Subcutaneous abdominal adipose tissue (tissue), 5 donors: ENCODE measurements around the gene ERICH6B.

ENCODE experiments used
- H3K27ac ChIP-seq: one replicate; pipeline ENCODE4 v1.7.0; 2013; ENCODE audit warnings: low read depth, mild to moderate bottlenecking, inconsistent platforms, low read length, moderate library complexity
- H3K27me3 ChIP-seq, 5 donors: one replicate each; pipeline ENCODE4 v1.7.0; 2013; ENCODE audit warnings: low read length in 5 of 5, inconsistent platforms in 1 of 5; ENCODE audit not compliant: control insufficient read depth in 5 of 5, insufficient read depth in 4 of 5
- H3K36me3 ChIP-seq, 5 donors: one replicate each; pipeline ENCODE4 v1.7.0; 2013; ENCODE audit warnings: low read length in 5 of 5; ENCODE audit not compliant: control insufficient read depth in 5 of 5, insufficient read depth in 5 of 5
- H3K4me1 ChIP-seq, 5 donors: one replicate each; pipeline ENCODE4 v1.7.0; 2013; ENCODE audit warnings: low read length in 5 of 5, mild to moderate bottlenecking in 3 of 5, moderate library complexity in 1 of 5; ENCODE audit not compliant: control insufficient read depth in 5 of 5, insufficient read depth in 5 of 5
- H3K4me3 ChIP-seq, 5 donors: one replicate each; pipeline ENCODE4 v1.7.0; 2013; ENCODE audit warnings: low read length in 5 of 5, low read depth in 1 of 5
- H3K9ac ChIP-seq, 5 donors: one replicate each; pipeline ENCODE4 v1.7.0; 2013; ENCODE audit warnings: low read length in 5 of 5, mild to moderate bottlenecking in 4 of 5, moderate library complexity in 3 of 5
- H3K9me3 ChIP-seq, 5 donors: one replicate each; pipeline ENCODE4 v1.7.0; 2013; ENCODE audit warnings: low read length in 5 of 5; ENCODE audit not compliant: control insufficient read depth in 5 of 5
- donor health status: healthy.
- donor health status: healthy.
- donor health status: healthy.
- donor health status: healthy.
- donor health status: healthy.

The ERICH6B gene

DNA sequence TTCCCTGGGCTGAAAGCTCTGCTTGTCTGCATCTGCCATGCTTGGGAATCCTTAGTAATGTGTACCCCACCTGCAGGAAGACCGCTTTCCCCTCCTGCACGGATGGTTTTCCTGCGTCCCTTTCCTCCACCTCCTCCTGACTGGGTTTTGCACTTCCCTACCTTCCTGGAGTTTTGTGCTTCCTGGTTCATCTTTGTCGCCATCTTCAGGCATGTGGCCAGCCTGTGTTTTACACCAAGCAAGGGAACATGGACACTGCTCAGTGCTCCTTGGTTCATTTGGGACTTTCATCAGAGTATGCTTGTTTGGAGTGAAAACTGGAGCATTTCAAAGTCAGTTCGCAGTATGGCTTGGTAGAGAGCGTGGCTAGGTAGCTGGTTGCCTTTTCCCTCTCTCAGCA is 30.7 kb downstream of the ERICH6B start:
- no peaks in the 10 kb centered on the region for H3K9me3 ChIP-seq
- H3K27me3 ChIP-seq = peaks cover 0 to 3% (median 0%) of the 10 kb centered on the region in 5 donors
- no peaks in the 10 kb centered on the region for H3K36me3 ChIP-seq
- H3K4me1 ChIP-seq = no peaks in the 10 kb centered on the region
- no peak overlapping the region for H3K4me3 ChIP-seq
- no peak overlapping the region for H3K9ac ChIP-seq
- no peak overlapping the region for H3K27ac ChIP-seq

DNA sequence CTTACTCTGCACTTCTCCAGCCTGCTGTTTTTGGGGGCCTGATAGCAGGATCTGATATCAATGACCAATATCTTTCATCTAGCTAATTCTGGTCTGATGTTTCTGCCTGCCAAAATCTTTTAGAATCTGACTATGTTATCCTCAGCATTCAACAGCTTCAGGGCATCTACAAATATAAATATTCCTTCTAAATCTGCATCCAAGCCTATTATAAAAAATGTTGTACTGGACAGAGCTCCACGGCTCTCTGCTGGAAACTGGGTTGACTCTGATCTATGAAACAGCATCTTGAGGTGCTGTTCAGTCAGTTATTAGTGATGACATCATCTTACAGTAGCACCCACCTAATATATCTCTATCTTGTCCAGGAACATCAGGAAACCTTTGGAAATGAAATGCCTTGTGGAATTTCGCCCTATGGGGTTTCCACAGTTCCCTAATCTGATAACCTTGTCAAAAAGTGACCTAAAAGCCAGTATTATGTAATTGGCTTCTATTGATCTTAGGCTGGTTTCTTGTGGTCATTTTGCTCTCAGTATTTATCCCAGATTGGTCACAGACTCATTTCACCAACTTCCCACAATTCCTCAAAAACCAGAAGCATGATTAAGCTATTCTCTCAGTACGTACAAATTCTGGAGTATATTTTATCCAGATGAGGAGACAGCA is 33.0 kb downstream of the ERICH6B start:
- Histone ChIP-seq H3K27ac (no peak overlapping the region), H3K27me3 (peaks cover 0 to 3% (median 0%) of the 10 kb centered on the region in 5 donors), H3K9ac (no peak overlapping the region), H3K4me3 (no peak overlapping the region), H3K4me1 (no peaks in the 10 kb centered on the region), H3K9me3 (no peaks in the 10 kb centered on the region), H3K36me3 (no peaks in the 10 kb centered on the region)

DNA sequence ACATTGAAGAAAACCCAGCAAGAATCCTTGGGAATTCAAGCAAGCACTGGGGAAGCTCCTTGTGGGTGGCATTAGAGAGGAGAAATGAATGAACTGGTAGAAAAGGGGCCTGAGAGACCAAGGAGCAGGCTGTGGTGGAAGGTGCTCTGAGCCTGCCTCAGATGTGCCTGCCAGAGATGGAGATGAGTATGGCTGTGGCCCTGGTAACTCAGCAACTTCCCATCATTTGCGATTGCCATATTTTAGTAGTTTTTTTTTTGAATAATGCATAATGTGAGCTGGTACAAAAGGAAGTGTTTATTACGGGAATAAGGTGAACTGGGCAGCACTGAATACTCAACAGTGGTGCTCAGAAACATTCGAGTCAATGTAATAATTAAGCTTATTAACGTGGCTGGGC is 39.1 kb downstream of the ERICH6B start:
- H3K27me3 ChIP-seq = peaks cover 0 to 6% (median 0%) of the 10 kb centered on the region in 5 donors
- H3K9me3 ChIP-seq = no peaks in the 10 kb centered on the region
- H3K27ac ChIP-seq = no peak overlapping the region
- H3K36me3 ChIP-seq = no peaks in the 10 kb centered on the region
- H3K4me3 ChIP-seq = no peak overlapping the region
- H3K4me1 ChIP-seq = no peaks in the 10 kb centered on the region
- H3K9ac ChIP-seq = no peak overlapping the region

DNA sequence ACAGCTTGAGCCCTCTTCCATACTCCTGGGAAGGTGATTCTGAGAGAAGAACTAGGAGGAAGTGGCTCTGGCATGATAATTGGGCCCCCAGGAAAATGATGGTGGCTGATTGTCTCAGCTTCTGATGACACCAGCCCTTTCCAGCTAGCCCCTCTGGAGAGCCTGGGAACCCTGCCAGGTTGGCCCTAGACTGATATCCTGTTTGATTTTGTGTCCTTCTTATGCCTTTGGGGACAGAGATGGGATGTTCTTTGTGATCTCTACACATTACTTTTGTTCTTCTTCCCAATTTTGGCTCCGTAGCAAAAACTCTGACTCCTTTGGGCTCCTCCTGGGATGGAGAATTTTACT is 39.7 kb downstream of the ERICH6B start:
- Histone ChIP-seq H3K9ac (no peak overlapping the region), H3K27me3 (peaks cover 0 to 7% (median under 1%) of the 10 kb centered on the region in 5 donors), H3K36me3 (no peaks in the 10 kb centered on the region), H3K4me3 (no peak overlapping the region), H3K9me3 (no peaks in the 10 kb centered on the region), H3K27ac (no peak overlapping the region), H3K4me1 (no peaks in the 10 kb centered on the region)

DNA sequence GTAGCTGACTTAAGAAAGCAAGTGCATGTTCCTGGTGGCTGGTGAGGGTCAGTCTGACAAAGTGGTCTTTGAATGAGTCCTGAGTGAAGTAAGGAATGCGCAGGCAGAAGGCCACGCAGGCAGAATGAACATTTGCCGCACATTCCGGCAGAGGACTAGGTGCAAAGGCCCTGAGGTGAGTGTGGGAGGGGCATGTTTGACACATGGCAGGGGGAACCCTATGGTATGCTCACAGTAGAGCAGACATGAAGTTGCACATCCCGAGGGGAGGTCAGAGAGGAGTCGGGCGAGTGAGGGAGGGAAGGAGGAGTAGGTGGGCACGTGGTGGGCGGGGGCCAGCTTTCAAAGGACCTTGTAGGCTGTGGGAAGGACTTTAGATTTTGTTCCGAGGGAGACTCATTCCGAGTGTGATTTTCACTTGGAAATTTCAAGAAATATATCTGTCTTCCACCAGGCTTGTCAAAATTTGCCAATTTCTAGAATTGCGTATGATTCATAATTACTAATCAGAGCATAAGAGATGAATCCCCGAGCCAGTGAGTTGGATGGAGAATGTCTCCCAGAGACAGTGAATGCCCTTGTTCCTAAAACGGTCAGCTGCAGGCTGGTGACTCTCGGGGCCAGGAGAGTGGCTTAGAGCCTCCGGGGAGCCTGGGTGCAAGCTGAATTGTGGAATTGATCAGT is 40.3 kb downstream of the ERICH6B start:
- Histone ChIP-seq H3K27me3 (peaks cover 0 to 11% (median 4%) of the 10 kb centered on the region in 5 donors), H3K4me3 (no peak overlapping the region), H3K36me3 (no peaks in the 10 kb centered on the region), H3K27ac (no peak overlapping the region), H3K4me1 (no peaks in the 10 kb centered on the region), H3K9ac (no peak overlapping the region), H3K9me3 (no peaks in the 10 kb centered on the region)

- Histone ChIP-seq H3K4me3 (no peak overlapping the region), H3K27me3 (no peaks in the 10 kb centered on the region), H3K27ac (no peak overlapping the region)
These were observed 50.2 kb downstream of the ERICH6B start for GRCh38 chr13:45565331-45565730.

DNA sequence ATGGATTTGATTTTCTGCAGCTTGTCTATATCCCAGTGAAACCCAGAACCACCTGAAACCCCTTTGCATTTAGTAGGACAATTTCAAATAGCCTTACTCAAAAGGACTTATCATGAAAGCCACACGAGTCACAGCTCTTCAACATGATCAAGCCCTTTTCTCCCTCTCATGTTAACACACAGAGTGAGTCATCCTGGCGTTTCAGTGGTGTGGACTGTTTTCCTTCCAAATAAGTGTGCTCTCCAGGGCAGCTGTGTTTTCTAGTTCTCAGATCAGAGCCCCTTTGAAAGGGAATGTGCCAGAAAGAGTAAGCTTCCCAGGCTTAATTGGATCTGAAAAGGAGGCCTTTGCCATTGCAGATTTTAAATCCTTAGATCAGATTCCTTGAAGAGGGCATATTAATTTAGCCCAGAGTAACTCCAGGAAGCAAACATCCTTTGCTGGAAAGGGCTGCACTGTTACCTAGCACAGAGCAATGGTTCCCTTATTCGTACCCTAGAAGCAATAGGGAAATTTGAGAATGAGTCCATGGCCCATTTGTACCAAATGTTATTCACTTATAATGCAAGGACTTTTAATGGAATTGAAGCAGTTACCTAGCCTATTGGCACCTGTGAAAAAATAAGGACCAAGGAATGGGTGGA is 51.3 kb downstream of the ERICH6B start:
- H3K27me3 ChIP-seq = no peaks in the 10 kb centered on the region
- no peaks in the 10 kb centered on the region for H3K36me3 ChIP-seq
- H3K4me1 ChIP-seq = no peaks in the 10 kb centered on the region
- no peak overlapping the region for H3K9ac ChIP-seq
- H3K9me3 ChIP-seq = no peaks in the 10 kb centered on the region
- no peak overlapping the region for H3K27ac ChIP-seq
- no peak overlapping the region for H3K4me3 ChIP-seq

More at GRCh38 chr13:45565331-45565730, 50.2 kb downstream of the ERICH6B start:
- H3K9ac ChIP-seq = no peak overlapping the region
- H3K36me3 ChIP-seq = no peaks in the 10 kb centered on the region
- no peaks in the 10 kb centered on the region for H3K9me3 ChIP-seq
- no peaks in the 10 kb centered on the region for H3K4me1 ChIP-seq

GRCh38 chr13:45554604-45555109 is 60.9 kb downstream of the ERICH6B start:
- Histone ChIP-seq H3K4me3 (no peak overlapping the region), H3K27ac (no peak overlapping the region), H3K9ac (no peak overlapping the region)

GRCh38 chr13:45548281-45548680 is 67.3 kb downstream of the ERICH6B start:
- H3K36me3 ChIP-seq = no peaks in the 10 kb centered on the region
- H3K27ac ChIP-seq = no peak overlapping the region
- H3K4me1 ChIP-seq = no peaks in the 10 kb centered on the region
- no peak overlapping the region for H3K9ac ChIP-seq
- peaks cover 0 to 10% (median 2%) of the 10 kb centered on the region in 5 donors for H3K27me3 ChIP-seq
- no peaks in the 10 kb centered on the region for H3K9me3 ChIP-seq
- no peak overlapping the region for H3K4me3 ChIP-seq

More at GRCh38 chr13:45554604-45555109, 60.9 kb downstream of the ERICH6B start:
- H3K36me3 ChIP-seq = no peaks in the 10 kb centered on the region
- no peaks in the 10 kb centered on the region for H3K27me3 ChIP-seq
- no peaks in the 10 kb centered on the region for H3K4me1 ChIP-seq
- peaks cover 0 to 3% (median 0%) of the 10 kb centered on the region in 5 donors for H3K9me3 ChIP-seq

DNA sequence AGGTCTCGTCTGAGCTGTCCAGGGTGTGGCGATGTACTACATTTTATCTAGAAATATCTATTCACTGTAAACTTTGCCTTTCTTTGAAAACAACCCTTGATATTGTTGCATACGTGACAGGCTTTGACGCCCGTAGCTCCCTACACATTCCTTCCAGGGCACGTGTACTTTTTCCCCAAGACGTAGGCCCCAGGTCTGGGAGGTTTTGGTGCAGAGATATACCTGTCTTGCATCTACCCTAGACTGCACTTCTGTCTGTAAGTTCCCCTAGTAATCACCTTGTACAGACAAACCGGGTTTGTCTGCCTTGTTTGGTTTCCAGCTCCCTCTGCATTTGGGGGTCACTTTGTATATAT is 69.2 kb downstream of the ERICH6B start:
- Histone ChIP-seq H3K9ac (no peak overlapping the region), H3K4me1 (no peaks in the 10 kb centered on the region), H3K27ac (no peak overlapping the region), H3K9me3 (no peaks in the 10 kb centered on the region), H3K27me3 (peaks cover 0 to 10% (median 2%) of the 10 kb centered on the region in 5 donors), H3K36me3 (no peaks in the 10 kb centered on the region), H3K4me3 (no peak overlapping the region)
